AG09309 (cell line): ENCODE results near the gene ERI3.

Source experiments
- DNase-seq: peaks from one replicate; pipeline ENCODE4 v3.0.0-alpha.2; 2010; ENCODE audit warnings: low read depth
- H3K4me3 ChIP-seq: 2 replicates; pipeline ENCODE4 v1.5.1; 2011; ENCODE audit warnings: mild to moderate bottlenecking, low read depth, low read length, moderate library complexity; ENCODE audit not compliant: control insufficient read depth
- CTCF ChIP-seq: IDR thresholded peaks from 2 replicates; pipeline ENCODE4 v1.5.1; 2011; ENCODE audit warnings: mild to moderate bottlenecking, low read depth, low read length, inconsistent platforms; ENCODE audit not compliant: insufficient read depth, control insufficient read depth; ENCODE audit errors: missing control alignments

ERI3 gene

GRCh38 chr1:44260792-44261170 lies 94.3 kb downstream of the ERI3 start:
- no peak overlapping the region for H3K4me3 ChIP-seq
- DNase-seq: no peak
- no peak for TF ChIP-seq CTCF

GRCh38 chr1:44259090-44259489 lies 96.0 kb downstream of the ERI3 start:
- no peak for DNase-seq
- no peak overlapping the region for H3K4me3 ChIP-seq
- no peak for TF ChIP-seq CTCF

- no peak for TF ChIP-seq CTCF
- DNase-seq: no peak
- H3K4me3 ChIP-seq: no peak overlapping the region
Measured at GRCh38 chr1:44256762-44257554, 98.1 kb downstream of the ERI3 start.

DNA sequence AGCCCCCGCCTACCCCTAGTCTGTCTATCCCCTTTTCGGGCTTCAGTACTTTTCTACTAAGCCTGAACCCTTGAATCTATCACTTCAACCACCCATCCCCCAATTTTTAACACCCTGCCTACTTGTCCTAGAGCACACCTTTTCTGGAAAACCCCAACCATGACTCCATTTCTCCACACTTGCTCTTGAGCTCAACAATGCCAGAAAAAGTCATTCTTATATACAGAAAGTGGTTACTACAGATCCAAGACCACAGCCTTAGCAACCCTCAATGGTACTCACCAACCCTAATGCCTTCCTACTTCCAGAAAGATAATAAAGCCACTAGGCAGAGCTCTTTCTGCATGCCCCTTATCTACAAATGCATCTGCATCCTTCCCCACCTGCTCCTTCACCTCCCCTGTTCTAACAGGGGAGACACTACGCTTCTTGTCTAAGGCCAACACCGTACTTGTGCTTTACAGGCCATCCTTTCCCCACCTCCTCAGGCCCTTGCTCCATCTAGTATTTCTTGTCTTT lies 100.6 kb downstream of the ERI3 start:
- H3K4me3 ChIP-seq: no peak overlapping the region
- no peak for TF ChIP-seq CTCF
- no peak for DNase-seq

- H3K4me3 ChIP-seq: no peak overlapping the region
- no peak for TF ChIP-seq CTCF
- no peak for DNase-seq
Measured at GRCh38 chr1:44251989-44252671, 102.9 kb downstream of the ERI3 start.

DNA sequence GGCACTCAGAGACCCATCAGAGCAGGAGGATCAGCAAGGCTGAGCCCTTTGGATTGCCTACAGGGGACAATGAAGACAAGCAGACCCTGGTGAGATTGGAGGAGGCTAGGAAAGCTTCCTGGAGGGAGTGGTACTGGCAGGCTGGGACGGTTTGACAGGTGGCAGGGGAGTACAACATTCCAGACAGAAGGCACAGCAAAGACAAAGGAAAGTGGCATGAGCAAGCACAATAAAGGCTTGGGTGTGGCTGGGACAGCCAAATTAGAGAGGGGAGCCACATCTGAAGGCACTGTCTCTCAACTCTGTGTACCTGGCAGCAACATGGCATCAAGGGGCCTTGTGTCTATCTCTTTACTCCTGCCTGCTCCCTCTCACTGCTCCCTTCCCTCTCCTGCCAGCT lies 103.6 kb downstream of the ERI3 start:
- no peak for TF ChIP-seq CTCF
- no peak overlapping the region for H3K4me3 ChIP-seq
- no peak for DNase-seq
